ENCODE results near the gene SNTA1.
"Not testable (repeated sequence)": the region's sequence is repeated elsewhere in the genome, so short reads cannot be mapped to it uniquely, and the experiment has no call there.

SNTA1 gene

GRCh38 chr20:33443512-33444239 lies at the start of gene SNTA1:
Gene SNTA1, minus strand, starts transcription at chr20:33443763. Its CDS starts 143 bp downstream, at chr20:33443620.
- intact Hi-C loops (cut with DNase I): loop anchor here (2.0 kb wide), 2 partner anchors 43 to 47 kb away; partner anchors contain the start of genes CBFA2T2 and CDK5RAP1
- peak; percentile 69 to 95 (median 78) for DNase-seq

GRCh38 chr20:33490934-33491656 lies 47.5 kb upstream of the SNTA1 start:
- no peak for DNase-seq
- intact Hi-C loops (cut with DNase I): loop anchor here (2.0 kb wide), 1 partner anchor 48 kb away; the partner anchor contains the start of gene SNTA1

- DNase-seq: peak in 5 of 10 donors; percentile 14 to 94 (median 41)
- intact Hi-C loops (cut with DNase I): loop anchor here (2.0 kb wide), 1 partner anchor 47 kb away; the partner anchor contains the start of gene SNTA1
These were observed 46.7 kb upstream of the SNTA1 start, which contains the start of gene CBFA2T2 for GRCh38 chr20:33490023-33490933. Gene CBFA2T2, plus strand, starts transcription at chr20:33490096. Its CDS starts 172 bp downstream, at chr20:33490268.

GRCh38 chr20:33489495-33490022 lies 46.0 kb upstream of the SNTA1 start:
- DNase-seq: peak; percentile 99 to 100 (median 100)
- intact Hi-C loops (cut with DNase I): loop anchor here (1.0 to 2.0 kb wide), 2 partner anchors 24 to 47 kb away; partner anchors contain the start of gene SNTA1

- intact Hi-C loops (cut with DNase I): loop anchor here (1.0 kb wide), 1 partner anchor 24 kb away; no protein-coding TSS in a partner anchor
- DNase-seq: peak in 2 of 10 donors; percentile 63 to 75
These were observed 45.3 kb upstream of the SNTA1 start for GRCh38 chr20:33488661-33489494.

GRCh38 chr20:33488201-33488600 lies 44.6 kb upstream of the SNTA1 start:
- DNase-seq: peak in 2 of 10 donors; percentile 35 to 54
- intact Hi-C loops (cut with DNase I): no loop called here

- intact Hi-C loops (cut with DNase I): not testable (repeated sequence)
- peak in 1 of 10 donors; percentile 7 for DNase-seq
These were observed 39.6 kb upstream of the SNTA1 start for GRCh38 chr20:33483186-33483585.

GRCh38 chr20:33482581-33482980 lies 39.0 kb upstream of the SNTA1 start:
- intact Hi-C loops (cut with DNase I): no loop called here
- DNase-seq: peak in 2 of 10 donors; percentile 4 to 30

GRCh38 chr20:33481431-33481941 lies 37.9 kb upstream of the SNTA1 start:
- intact Hi-C loops (cut with DNase I): no loop called here
- DNase-seq: peak in 2 of 10 donors; percentile 53 to 54

- peak in 2 of 10 donors; percentile 22 to 30 for DNase-seq
- intact Hi-C loops (cut with DNase I): no loop called here
These were observed 36.5 kb upstream of the SNTA1 start for GRCh38 chr20:33480048-33480447.

- intact Hi-C loops (cut with DNase I): no loop called here
- DNase-seq: peak in 1 of 10 donors; percentile 16
These were observed 34.0 kb upstream of the SNTA1 start for GRCh38 chr20:33477386-33478234.

GRCh38 chr20:33475381-33476152 lies 32.0 kb upstream of the SNTA1 start:
- intact Hi-C loops (cut with DNase I): no loop called here
- DNase-seq: peak in 2 of 10 donors; percentile 27 to 69

GRCh38 chr20:33474963-33475362 lies 31.4 kb upstream of the SNTA1 start:
- intact Hi-C loops (cut with DNase I): no loop called here

GRCh38 chr20:33474097-33474873 lies 30.7 kb upstream of the SNTA1 start:
- DNase-seq: no peak
- intact Hi-C loops (cut with DNase I): no loop called here

More at GRCh38 chr20:33474963-33475362, 31.4 kb upstream of the SNTA1 start:
- peak in 1 of 10 donors; percentile 52 for DNase-seq

GRCh38 chr20:33472868-33473435 lies 29.4 kb upstream of the SNTA1 start:
- DNase-seq: no peak
- intact Hi-C loops (cut with DNase I): no loop called here

- intact Hi-C loops (cut with DNase I): no loop called here
- no peak for DNase-seq
These were observed 27.3 kb upstream of the SNTA1 start for GRCh38 chr20:33470866-33471265.

All from posterior cingulate gyrus (tissue), 11 donors.